Adrenal gland (tissue), 19 donors: ENCODE measurements around the gene ANKDD1A. TPM values are rescaled to one million over a fixed set of nuclear protein-coding genes. Genes with fewer than 3 reads are reported as not detected.

Experiments
- DNase-seq, 7 donors: peaks; one replicate each; pipeline ENCODE4 v3.0.0-alpha.2; 2019 to 2020
- H3K27ac ChIP-seq, 5 donors: fragments of 200-600 bp; sonication (generic) in 4 of 5; 1 replicate in 3 of 5; 2 replicates in 2 of 5; pipeline versions ENCODE4 v1.5.1 to v1.8.0; 2016 to 2020; ENCODE audit warnings: mild to moderate bottlenecking in 1 of 5
- H3K27me3 ChIP-seq: fragments of 200-600 bp; 2 replicates; pipeline ENCODE4 v1.8.0; 2021
- H3K36me3 ChIP-seq, 2 donors: fragments of 200-600 bp; replicated peaks in 1 of 2; 1 replicate in 1 of 2; 2 replicates in 1 of 2; pipeline versions ENCODE4 v1.5.1 to v1.8.0; 2018 to 2022
- H3K4me1 ChIP-seq, 2 donors: fragments of 200-600 bp; replicated peaks in 1 of 2; 1 replicate in 1 of 2; 2 replicates in 1 of 2; pipeline versions ENCODE4 v1.5.1 to v1.8.0; 2018 to 2021
- H3K4me3 ChIP-seq, 4 donors: fragments of 200-600 bp; sonication (generic) in 3 of 4; one replicate each; pipeline ENCODE4 v1.5.1; 2016 to 2018
- H3K9me3 ChIP-seq, 3 donors: fragments of 200-600 bp; sonication (generic) in 1 of 3; replicated peaks in 1 of 3; 1 replicate in 2 of 3; 2 replicates in 1 of 3; pipeline versions ENCODE4 v1.5.1 to v1.8.0; 2016 to 2021
- POLR2A ChIP-seq, 2 donors: fragments of 450-650 bp; IDR thresholded peaks; one replicate each; pipeline ENCODE4 v1.6.1; 2017; ENCODE audit warnings: antibody characterized with exemption in 2 of 2, mild to moderate bottlenecking in 2 of 2, moderate library complexity in 1 of 2
- WGBS, 4 donors: extraction: QIAGEN DNeasy Blood & Tissue Kit in 2 of 4; methylation state at CpG; one replicate each; pipeline versions ENCODE4 v1.1.5 to v1.1.7; 2013 to 2017; 5-methylcytosine and 5-hydroxymethylcytosine counted together
- intact Hi-C, 2 donors: fragments of 100-400 bp; cut with DNase I; formaldehyde crosslinking; loops; one replicate each; pipeline versions ENCODE4 v1.14.1 to v1.15.0; 2022 to 2023
- long read RNA-seq, 10 donors: library from polyadenylated mRNA in 3 of 10; unstranded in 2 of 10; stranded (forward) in 1 of 10; transcript quantifications; one replicate each; pipeline ENCODE4 v2.0.0 and lab custom pipeline, GENCODE V29; 2021 to 2026
- polyA plus RNA-seq, 3 donors: library from polyadenylated mRNA; stranded (reverse); fragments of 200-250 nt in 2 of 3; fragments of 350-450 nt in 1 of 3; fragmentation: Illumina TruSeq in 1 of 3; extraction: RNeasy Lipid Tissue Mini Kit (QIAGEN cat#74804) in 1 of 3; gene quantifications; one replicate each; pipeline ENCODE4 v1.2.3, GENCODE V29; 2013 to 2014
- total RNA-seq, 9 donors: library from RNA; depleted of rRNA in 4 of 9; stranded (reverse); fragments of >200 nt in 4 of 9; fragments of 120-200 nt in 1 of 9; fragmentation: NEBNext Ultra II Directional in 1 of 9; extraction: Animal tissue kit (Norgen Biotek cat#: 25700) in 1 of 9; gene quantifications; one replicate each; pipeline versions ENCODE4 v1.1.0 to v1.2.4, GENCODE V29; 2013 to 2023
- TF ChIP-seq, protein P1 (sequence below), 6 experiments: fragments of 450-650 bp in 4 of 6; fragments of 200-600 bp in 2 of 6; sonication (generic) in 1 of 6; IDR thresholded peaks; 1 replicate in 5 of 6; 2 replicates in 1 of 6; pipeline versions ENCODE4 v1.5.1 to v1.8.0; 2016 to 2021; ENCODE audit warnings: antibody characterized with exemption in 6 of 6, mild to moderate bottlenecking in 2 of 6, moderate library complexity in 1 of 6
- donor health status: healthy with polysubstance abuse.
- donor health status: Bipolar disorder and iron deficiency.
- donor health status: DM: yes; HTN: yes; CAD: no.
- donor health status: DM: no; HTN: no; CAD: no.
- donor health status: DM: no; HTN: no; CAD: no.
- donor health status: DM: yes; HTN: yes; CAD: no.

The ANKDD1A gene
- total RNA-seq (10 to 100 TPM in 8 of 9 donors, 1 to 10 TPM in 1; 7.0 to 41.7 (median 31.2) TPM), polyA plus RNA-seq (10 to 100 TPM; 13.0 to 29.7 (median 23.0) TPM)
- long read RNA-seq, donor 1, partial matches to known transcripts = 67 of 67 reads
- long read RNA-seq, donor 1, other reads (novel, unspliced or antisense) = 0 of 67 reads
- long read RNA-seq, donor 2, partial matches to known transcripts = 36 of 36 reads
- long read RNA-seq, donor 2, other reads (novel, unspliced or antisense) = 0 of 36 reads
- long read RNA-seq, donor 3, partial matches to known transcripts = 9 of 43 reads
- long read RNA-seq, donor 3, other reads (novel, unspliced or antisense) = 33 of 43 reads
- long read RNA-seq, donor 4, partial matches to known transcripts = 0 of 8 reads
- long read RNA-seq, donor 4, other reads (novel, unspliced or antisense) = 7 of 8 reads
- long read RNA-seq, donor 5, partial matches to known transcripts = 2 of 34 reads
- long read RNA-seq, donor 5, other reads (novel, unspliced or antisense) = 31 of 34 reads
- long read RNA-seq, donor 6, partial matches to known transcripts = 1 of 6 reads
- long read RNA-seq, donor 6, other reads (novel, unspliced or antisense) = 5 of 6 reads
- long read RNA-seq, donor 7, partial matches to known transcripts = 28 of 29 reads
- long read RNA-seq, donor 7, other reads (novel, unspliced or antisense) = 0 of 29 reads
- long read RNA-seq, donor 8, partial matches to known transcripts = 49 of 49 reads
- long read RNA-seq, donor 8, other reads (novel, unspliced or antisense) = 0 of 49 reads
- long read RNA-seq, donor 9, partial matches to known transcripts = 51 of 51 reads
- long read RNA-seq, donor 9, other reads (novel, unspliced or antisense) = 0 of 51 reads
- long read RNA-seq, donor 10, partial matches to known transcripts = 44 of 50 reads
- long read RNA-seq, donor 10, other reads (novel, unspliced or antisense) = 6 of 50 reads

DNA sequence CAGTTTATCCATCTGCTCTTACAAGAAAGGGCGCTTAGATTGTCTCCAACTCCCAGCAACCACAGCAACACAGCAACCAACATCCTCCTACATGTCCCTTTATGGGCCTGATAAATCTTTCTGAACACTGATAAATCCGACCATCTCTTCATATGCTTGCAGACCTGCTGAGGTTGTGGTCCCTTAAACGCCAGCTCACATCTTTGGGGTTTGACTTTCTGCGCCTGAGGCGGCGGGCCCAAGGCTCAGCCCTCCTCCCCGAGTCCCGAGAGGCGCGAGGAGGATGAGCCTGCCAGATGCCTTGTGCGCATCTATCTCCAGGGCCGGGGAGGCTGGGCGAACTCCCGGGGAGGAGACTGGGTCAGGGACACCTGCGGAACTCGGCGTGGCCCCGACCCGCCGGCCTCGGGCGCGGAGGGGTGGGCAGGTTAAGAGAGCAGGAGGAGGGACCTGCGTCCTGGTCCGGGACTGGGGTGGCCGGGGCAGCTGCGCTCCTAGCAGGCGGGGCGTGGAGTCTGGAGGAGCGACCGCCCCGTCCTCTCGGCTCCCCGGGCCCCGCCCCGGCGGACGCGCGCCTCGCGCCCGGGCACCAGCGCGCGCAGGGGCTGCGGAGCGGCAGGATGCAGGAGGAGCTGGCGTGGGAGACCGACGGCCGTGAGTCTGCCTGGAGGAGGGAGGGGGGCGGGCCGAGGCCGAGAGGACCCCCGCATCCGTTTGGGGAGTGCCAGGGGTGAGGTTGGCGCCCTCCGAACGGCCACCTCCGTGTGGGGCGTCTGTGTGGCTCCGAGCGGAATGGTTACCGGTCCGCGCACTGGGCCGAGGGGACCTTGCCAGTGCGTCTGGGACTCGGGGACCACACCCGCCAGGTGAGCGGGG is at the start of gene ANKDD1A:
TSS of gene ANKDD1A (plus strand) at position 592 of the 876 bp plus-strand sequence. CDS start at position 621, 29 bp downstream.
- 3 to 9% (median 5%) methylated on average over 15 to 72 of the region's 72 CpGs for WGBS, 4 donors
- H3K4me1 ChIP-seq = peaks cover 0 to 30% of the 10 kb centered on the region in 2 donors
- intact Hi-C loops = loop anchor here (5.0 to 10.0 kb wide), 2 partner anchors 64 to 177 kb away; no protein-coding TSS in a partner anchor
- H3K4me3 ChIP-seq = peak within 1 kb of the TSS in 3 of 4 donors; percentile 23 to 83 (median 34)
- H3K27me3 ChIP-seq = no peaks in the 10 kb centered on the region
- no peaks in the 10 kb centered on the region for H3K9me3 ChIP-seq
- peak; percentile 78 to 89 (median 87) for DNase-seq
- no peaks in the 10 kb centered on the region for H3K36me3 ChIP-seq
- peak within 1 kb of the TSS in 3 of 5 donors; percentile 45 to 86 (median 74) for H3K27ac ChIP-seq
- peak; percentile 25 to 64 for TF ChIP-seq POLR2A (IDR thresholded peaks at IDR 0.05)
- TF ChIP-seq, protein P1, sequence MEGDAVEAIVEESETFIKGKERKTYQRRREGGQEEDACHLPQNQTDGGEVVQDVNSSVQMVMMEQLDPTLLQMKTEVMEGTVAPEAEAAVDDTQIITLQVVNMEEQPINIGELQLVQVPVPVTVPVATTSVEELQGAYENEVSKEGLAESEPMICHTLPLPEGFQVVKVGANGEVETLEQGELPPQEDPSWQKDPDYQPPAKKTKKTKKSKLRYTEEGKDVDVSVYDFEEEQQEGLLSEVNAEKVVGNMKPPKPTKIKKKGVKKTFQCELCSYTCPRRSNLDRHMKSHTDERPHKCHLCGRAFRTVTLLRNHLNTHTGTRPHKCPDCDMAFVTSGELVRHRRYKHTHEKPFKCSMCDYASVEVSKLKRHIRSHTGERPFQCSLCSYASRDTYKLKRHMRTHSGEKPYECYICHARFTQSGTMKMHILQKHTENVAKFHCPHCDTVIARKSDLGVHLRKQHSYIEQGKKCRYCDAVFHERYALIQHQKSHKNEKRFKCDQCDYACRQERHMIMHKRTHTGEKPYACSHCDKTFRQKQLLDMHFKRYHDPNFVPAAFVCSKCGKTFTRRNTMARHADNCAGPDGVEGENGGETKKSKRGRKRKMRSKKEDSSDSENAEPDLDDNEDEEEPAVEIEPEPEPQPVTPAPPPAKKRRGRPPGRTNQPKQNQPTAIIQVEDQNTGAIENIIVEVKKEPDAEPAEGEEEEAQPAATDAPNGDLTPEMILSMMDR (IDR thresholded peaks at IDR 0.05) = no peak

DNA sequence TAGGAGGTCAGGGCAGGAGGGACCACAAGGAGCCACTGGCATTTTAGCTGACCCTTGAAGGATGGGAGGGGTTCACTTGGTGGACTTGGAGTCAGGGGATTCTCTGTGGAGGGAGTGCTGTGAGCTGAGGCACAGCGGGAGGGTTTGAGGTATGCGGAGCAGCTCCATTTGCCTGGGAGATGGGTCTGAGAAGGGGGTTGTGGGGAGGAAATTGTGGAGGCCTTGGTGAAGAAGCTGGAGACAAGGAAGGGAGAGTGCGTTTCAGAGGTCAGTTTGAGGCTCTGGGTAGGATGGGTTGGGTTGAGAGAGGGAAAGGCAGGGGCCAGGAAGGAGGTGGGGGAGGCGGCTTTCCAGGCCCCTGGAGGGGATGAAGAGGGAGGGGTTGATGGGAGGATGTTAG is 49.7 kb upstream of the ANKDD1A start:
- TF ChIP-seq, protein P1 (IDR thresholded peaks at IDR 0.05) = no peak
- TF ChIP-seq POLR2A (IDR thresholded peaks at IDR 0.05) = no peak
- Histone ChIP-seq H3K4me1 (peaks cover 17 to 53% of the 10 kb centered on the region in 2 donors), H3K27me3 (no peaks in the 10 kb centered on the region), H3K27ac (peak overlapping the region in 1 of 5 donors; percentile 19), H3K4me3 (no peak overlapping the region), H3K36me3 (peaks cover 0 to 77% of the 10 kb centered on the region in 2 donors), H3K9me3 (no peaks in the 10 kb centered on the region)
- intact Hi-C loops = no loop called here
- no peak for DNase-seq
- 90 to 92% (median 91%) methylated on average over 4 of the region's 4 CpGs for WGBS, 4 donors

DNA sequence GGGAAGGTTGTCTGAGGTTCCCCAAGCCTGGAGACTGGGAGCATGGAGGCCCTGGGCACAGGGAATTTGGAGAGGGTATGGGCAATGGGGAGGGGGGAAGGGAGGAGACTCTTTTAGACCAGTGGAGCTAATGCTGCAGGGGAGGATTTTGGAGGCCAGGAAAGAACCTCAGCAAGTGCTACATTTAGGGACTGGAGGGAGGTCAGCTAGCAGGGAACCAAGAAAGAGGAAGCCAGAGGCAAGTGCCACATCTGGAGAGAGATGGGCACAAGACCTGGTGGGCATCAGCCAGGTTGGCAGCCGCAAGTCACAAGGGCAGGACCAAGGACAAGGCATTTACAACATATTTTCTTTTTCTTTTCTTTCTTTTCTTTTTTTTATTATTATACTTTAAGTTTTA is 49.3 kb upstream of the ANKDD1A start:
- Histone ChIP-seq H3K4me1 (peaks cover 12 to 48% of the 10 kb centered on the region in 2 donors), H3K27me3 (no peaks in the 10 kb centered on the region), H3K9me3 (no peaks in the 10 kb centered on the region), H3K4me3 (no peak overlapping the region), H3K27ac (no peak overlapping the region), H3K36me3 (peaks cover 0 to 79% of the 10 kb centered on the region in 2 donors)
- TF ChIP-seq POLR2A (IDR thresholded peaks at IDR 0.05) = no peak
- TF ChIP-seq, protein P1 (IDR thresholded peaks at IDR 0.05) = no peak
- intact Hi-C loops = no loop called here
- no peak for DNase-seq
- 42 to 77% (median 50%) methylated on average over 1 of the region's 1 CpG for WGBS, 4 donors
